ENCODE data around the gene RPE.

- TF ChIP-seq CTCF (IDR thresholded peaks at IDR 0.05; ENCODE audit: low read depth, low read length, poor library complexity, severe bottlenecking) = no peak
- TF ChIP-seq EZH2phosphoT487 (IDR thresholded peaks at IDR 0.05; ENCODE audit: borderline replicate concordance, low read length) = no peak
These were observed 14.4 kb upstream of the RPE start for GRCh38 chr2:209988010-209988409.

All from DOHH2 (cell line).